Choroid plexus epithelial cell (primary cell): ENCODE data around the gene HIVEP3.

ENCODE experiments used
- DNase-seq: peaks from one replicate; pipeline ENCODE4 v3.0.0-alpha.2; 2010; ENCODE audit warnings: low read depth
- H3K4me3 ChIP-seq: 2 replicates; pipeline ENCODE4 v1.5.1; 2011; ENCODE audit warnings: low read depth, mild to moderate bottlenecking, control low read depth, low read length, moderate library complexity
- CTCF ChIP-seq: conservative IDR thresholded peaks from 2 replicates; pipeline ENCODE4 v1.5.1; 2011; ENCODE audit warnings: low read depth, mild to moderate bottlenecking, control low read depth, inconsistent platforms, low read length, moderate library complexity

Gene HIVEP3

GRCh38 chr1:41876576-41877445 lies 41.9 kb downstream of the HIVEP3 start:
- no peak for TF ChIP-seq CTCF
- DNase-seq: peak; percentile 58
- H3K4me3 ChIP-seq: no peak overlapping the region

- DNase-seq: no peak
- no peak overlapping the region for H3K4me3 ChIP-seq
- TF ChIP-seq CTCF: no peak
Observed at GRCh38 chr1:41875487-41875886, 43.2 kb downstream of the HIVEP3 start.

- no peak for DNase-seq
- TF ChIP-seq CTCF: no peak
Observed at GRCh38 chr1:41874903-41875411, 43.8 kb downstream of the HIVEP3 start.

DNA sequence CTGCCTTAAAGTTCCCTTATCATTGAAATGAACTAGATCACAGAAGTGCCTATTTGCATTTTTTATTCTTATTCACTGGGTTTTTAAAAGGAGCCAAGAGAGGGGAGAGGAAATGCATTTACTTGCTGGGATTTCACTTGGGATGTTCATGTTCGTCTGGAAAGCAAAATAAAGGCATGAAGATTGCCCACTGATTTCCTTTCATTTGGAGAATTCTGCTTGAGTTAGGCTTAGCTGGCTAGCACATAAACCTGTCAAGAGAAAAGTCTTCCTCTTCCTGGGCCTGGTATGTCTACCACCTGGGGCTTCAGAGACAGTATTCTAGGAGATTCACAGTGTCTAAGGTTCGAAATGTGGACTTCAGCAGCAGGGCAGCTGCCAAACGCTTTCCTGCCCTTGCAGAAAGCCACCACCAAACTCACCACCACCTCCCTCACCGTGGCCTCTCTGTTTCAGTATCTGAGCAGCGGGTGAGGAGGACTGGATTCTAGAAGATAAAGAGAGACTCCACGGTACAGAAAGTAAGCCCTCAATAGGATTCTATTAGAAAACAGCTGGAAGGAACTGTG lies 44.5 kb downstream of the HIVEP3 start:
- H3K4me3 ChIP-seq: no peak overlapping the region
- no peak for DNase-seq
- no peak for TF ChIP-seq CTCF

More at GRCh38 chr1:41874903-41875411, 43.8 kb downstream of the HIVEP3 start:
- H3K4me3 ChIP-seq: no peak overlapping the region

- TF ChIP-seq CTCF: no peak
- no peak for DNase-seq
- no peak overlapping the region for H3K4me3 ChIP-seq
Observed at GRCh38 chr1:41872074-41872473, 46.6 kb downstream of the HIVEP3 start.

DNA sequence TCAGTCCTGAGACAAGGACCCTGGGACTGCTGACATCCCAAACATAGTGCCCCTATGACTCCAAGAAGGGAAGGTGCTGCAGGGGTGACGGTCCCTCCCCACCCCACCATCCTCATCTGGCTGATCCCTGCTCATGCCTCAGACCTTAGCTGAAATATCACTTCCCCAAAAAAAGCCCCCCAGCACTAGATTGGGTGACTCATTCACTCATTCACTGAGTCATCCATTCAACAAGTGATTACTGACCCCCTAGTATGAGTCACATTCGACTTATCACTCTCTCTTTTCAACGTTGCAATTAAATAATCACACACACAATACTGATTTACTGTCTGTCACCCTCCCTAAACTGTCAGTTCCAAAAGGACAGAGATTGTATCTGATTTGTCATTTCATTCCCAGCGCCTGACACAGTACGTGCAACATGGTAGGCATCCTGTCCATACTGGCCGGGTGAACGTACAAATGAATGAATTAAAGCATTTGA lies 48.6 kb downstream of the HIVEP3 start:
- no peak for TF ChIP-seq CTCF
- peak; percentile 49 for DNase-seq

More for the DNA sequence above, 48.6 kb downstream of the HIVEP3 start:
- no peak overlapping the region for H3K4me3 ChIP-seq
